HepG2 (cell line): ENCODE measurements around the gene PLEKHB2.

Source experiments
- EP300 ChIP-seq, 3 experiments: sonication (generic) in 1 of 3; formaldehyde crosslinking in 1 of 3; IDR thresholded peaks; 2 replicates each; pipeline versions ENCODE4 v1.5.1 to v1.6.1; 2011 to 2020; ENCODE audit warnings: low read depth in 2 of 3, low read length in 2 of 3, borderline replicate concordance in 1 of 3, improper control_type of control experiment in 1 of 3, mild to moderate bottlenecking in 1 of 3, missing genetic modification reagents in 1 of 3, moderate library complexity in 1 of 3
- POLR2A ChIP-seq, 2 experiments: IDR thresholded peaks; 2 replicates each; pipeline ENCODE4 v1.6.1; 2011; ENCODE audit warnings: low read depth in 2 of 2, low read length in 2 of 2, mild to moderate bottlenecking in 1 of 2, moderate library complexity in 1 of 2; ENCODE audit not compliant: insufficient read depth in 1 of 2
- ZNF446 ChIP-seq: sonication (generic); formaldehyde crosslinking; IDR thresholded peaks from 2 replicates; pipeline ENCODE4 v1.5.0; 2020; ENCODE audit warnings: mild to moderate bottlenecking, missing genetic modification reagents

- TF ChIP-seq ZNF446 (CRISPR knock-in tag) (no peak), EP300 (IDR thresholded peaks at IDR 0.05; ENCODE audit: low read depth in 2 of 2, low read length in 2 of 2) (no peak), EP300 (CRISPR knock-in tag; IDR thresholded peaks at IDR 0.05; ENCODE audit: borderline replicate concordance) (no peak), POLR2A (IDR thresholded peaks at IDR 0.05; ENCODE audit: insufficient read depth in 1 of 2, low read depth in 2 of 2, low read length in 2 of 2) (no peak)
Measured at GRCh38 chr2:131081190-131081589, 23.9 kb upstream of the PLEKHB2 start.
